Gastrocnemius medialis (tissue), 4 donors: ENCODE results near the gene SV2B. TPM values are rescaled to one million over a fixed set of nuclear protein-coding genes. Genes with fewer than 3 reads are reported as not detected.
"Not testable (repeated sequence)": the region's sequence is repeated elsewhere in the genome, so short reads cannot be mapped to it uniquely, and the experiment has no call there.

ENCODE experiments used
- ATAC-seq, 2 donors: fragments of 150-250 bp; one replicate each; pipeline ENCODE4 v1.9.1; 2016
- DNase-seq, 2 donors: peaks; one replicate each; pipeline ENCODE4 v3.0.0-alpha.2; 2019
- H3K27ac ChIP-seq, 4 donors: fragments of 200-600 bp; sonication (generic); 1 replicate in 1 of 4; 2 replicates in 3 of 4; pipeline ENCODE4 v1.5.1; 2016 to 2018; ENCODE audit warnings: mild to moderate bottlenecking in 2 of 4, moderate library complexity in 1 of 4
- H3K27me3 ChIP-seq, 3 donors: fragments of 200-600 bp; sonication (generic) in 2 of 3; 1 replicate in 1 of 3; 2 replicates in 2 of 3; pipeline versions ENCODE4 v1.5.1 to v1.6.0; 2016 to 2019; ENCODE audit warnings: mild to moderate bottlenecking in 1 of 3, moderate library complexity in 1 of 3
- H3K36me3 ChIP-seq, 2 donors: fragments of 200-600 bp; sonication (generic) in 1 of 2; one replicate each; pipeline ENCODE4 v1.5.1; 2017 to 2018
- H3K4me1 ChIP-seq, 2 donors: fragments of 200-600 bp; sonication (generic) in 1 of 2; one replicate each; pipeline ENCODE4 v1.5.1; 2016 to 2017; ENCODE audit warnings: mild to moderate bottlenecking in 2 of 2
- H3K4me3 ChIP-seq, 4 donors: fragments of 200-600 bp; sonication (generic) in 3 of 4; 1 replicate in 1 of 4; 2 replicates in 3 of 4; pipeline ENCODE4 v1.5.1; 2016 to 2019; ENCODE audit warnings: mild to moderate bottlenecking in 2 of 4
- H3K9me3 ChIP-seq, 3 donors: fragments of 200-600 bp; sonication (generic) in 2 of 3; 1 replicate in 1 of 3; 2 replicates in 2 of 3; pipeline ENCODE4 v1.5.1; 2016 to 2019
- POLR2A ChIP-seq, 2 donors: fragments of 450-650 bp; IDR thresholded peaks; one replicate each; pipeline ENCODE4 v1.6.1; 2017; ENCODE audit warnings: antibody characterized with exemption in 2 of 2, mild to moderate bottlenecking in 2 of 2, moderate library complexity in 2 of 2
- in situ Hi-C, 4 donors: fragments of 200-750 bp; cut with MboI; loops; one replicate each; pipeline versions ENCODE4 v1.15.0 to v1.8.0; 2017; ENCODE audit warnings: low sequenced_read_pairs in 4 of 4
- intact Hi-C: fragments of 100-400 bp; cut with DNase I; formaldehyde crosslinking; loops from one replicate; pipeline ENCODE4 v1.15.1; 2023; ENCODE audit warnings: low total_unique reads
- total RNA-seq, 4 donors: library from RNA; depleted of rRNA; stranded (reverse); fragments of >200 nt; gene quantifications; one replicate each; pipeline versions ENCODE4 v1.1.0 to v1.2.3, GENCODE V29; 2016
- TF ChIP-seq, protein P1 (sequence below), 5 experiments: fragments of 450-650 bp in 3 of 5; fragments of 200-600 bp in 2 of 5; sonication (generic) in 2 of 5; IDR thresholded peaks in 4 of 5; conservative IDR thresholded peaks in 1 of 5; 1 replicate in 4 of 5; 2 replicates in 1 of 5; pipeline ENCODE4 v1.5.1; 2016 to 2019; ENCODE audit warnings: antibody characterized with exemption in 5 of 5, mild to moderate bottlenecking in 3 of 5, moderate library complexity in 3 of 5

Gene SV2B
- total RNA-seq, 4 donors from 2014 or later: 0.36 to 0.89 (median 0.67) TPM

DNA sequence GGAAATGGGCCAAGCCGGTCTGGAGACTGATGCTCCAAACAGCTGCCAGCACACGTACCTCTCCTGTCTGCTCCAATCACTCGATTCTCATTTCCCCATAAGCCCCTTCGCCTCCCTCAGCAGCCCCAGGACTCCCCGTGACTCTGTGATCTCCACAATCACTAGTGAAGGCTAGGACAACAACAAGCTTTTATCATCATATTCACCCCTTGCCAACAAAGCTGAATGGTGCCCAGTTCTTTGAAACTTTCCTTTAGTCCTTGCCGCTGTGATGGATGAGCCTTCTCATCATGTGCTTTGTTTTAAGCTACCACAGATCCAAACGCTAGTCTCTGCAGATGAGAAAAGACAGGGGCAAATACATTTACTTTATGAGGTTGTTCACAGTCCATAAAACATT, 242.0 kb downstream of the SV2B start:
- Histone ChIP-seq H3K4me3 (no peak overlapping the region), H3K27me3 (no peaks in the 10 kb centered on the region), H3K36me3 (no peaks in the 10 kb centered on the region), H3K27ac (no peak overlapping the region), H3K9me3 (no peaks in the 10 kb centered on the region), H3K4me1 (no peaks in the 10 kb centered on the region)
- TF ChIP-seq, protein P1, sequence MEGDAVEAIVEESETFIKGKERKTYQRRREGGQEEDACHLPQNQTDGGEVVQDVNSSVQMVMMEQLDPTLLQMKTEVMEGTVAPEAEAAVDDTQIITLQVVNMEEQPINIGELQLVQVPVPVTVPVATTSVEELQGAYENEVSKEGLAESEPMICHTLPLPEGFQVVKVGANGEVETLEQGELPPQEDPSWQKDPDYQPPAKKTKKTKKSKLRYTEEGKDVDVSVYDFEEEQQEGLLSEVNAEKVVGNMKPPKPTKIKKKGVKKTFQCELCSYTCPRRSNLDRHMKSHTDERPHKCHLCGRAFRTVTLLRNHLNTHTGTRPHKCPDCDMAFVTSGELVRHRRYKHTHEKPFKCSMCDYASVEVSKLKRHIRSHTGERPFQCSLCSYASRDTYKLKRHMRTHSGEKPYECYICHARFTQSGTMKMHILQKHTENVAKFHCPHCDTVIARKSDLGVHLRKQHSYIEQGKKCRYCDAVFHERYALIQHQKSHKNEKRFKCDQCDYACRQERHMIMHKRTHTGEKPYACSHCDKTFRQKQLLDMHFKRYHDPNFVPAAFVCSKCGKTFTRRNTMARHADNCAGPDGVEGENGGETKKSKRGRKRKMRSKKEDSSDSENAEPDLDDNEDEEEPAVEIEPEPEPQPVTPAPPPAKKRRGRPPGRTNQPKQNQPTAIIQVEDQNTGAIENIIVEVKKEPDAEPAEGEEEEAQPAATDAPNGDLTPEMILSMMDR (IDR thresholded peaks at IDR 0.05 in 4 of 5, conservative IDR thresholded peaks at IDR 0.05 in 1 of 5): no peak
- TF ChIP-seq POLR2A (IDR thresholded peaks at IDR 0.05): no peak
- intact Hi-C loops (no loop called here), in situ Hi-C loops (no loop called here)
- DNase-seq: no peak
- ATAC-seq: no peak

- H3K9me3 ChIP-seq, H3K4me3 ChIP-seq, ATAC-seq, in situ Hi-C loops, DNase-seq, H3K27me3 ChIP-seq, H3K36me3 ChIP-seq, H3K27ac ChIP-seq, H3K4me1 ChIP-seq, intact Hi-C loops: not testable (repeated sequence)
Measured at GRCh38 chr15:91344912-91345311, 244.9 kb downstream of the SV2B start.

DNA sequence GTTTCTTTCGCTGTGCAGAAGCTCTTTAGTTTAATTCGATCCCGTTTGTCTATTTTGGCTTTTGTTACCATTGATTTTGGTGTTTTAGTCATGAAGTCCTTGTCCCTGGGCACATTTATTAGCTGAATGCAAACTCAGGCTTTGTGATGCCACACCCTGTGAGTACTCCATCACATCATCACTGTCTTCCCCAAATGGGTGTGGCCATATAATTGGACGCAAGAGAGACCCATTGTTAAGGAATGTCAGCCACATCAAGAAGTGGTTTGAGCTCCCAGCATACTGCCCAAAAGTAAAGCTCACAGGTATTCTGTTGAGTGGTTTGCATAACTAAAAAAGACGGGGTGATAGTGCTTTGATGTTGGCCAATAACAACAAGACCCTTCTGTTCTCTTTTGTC, 245.7 kb downstream of the SV2B start:
- intact Hi-C loops: no loop called here
- Histone ChIP-seq H3K27ac (no peak overlapping the region), H3K4me1 (no peaks in the 10 kb centered on the region), H3K9me3 (no peaks in the 10 kb centered on the region), H3K36me3 (no peaks in the 10 kb centered on the region), H3K4me3 (no peak overlapping the region), H3K27me3 (no peaks in the 10 kb centered on the region)
- ATAC-seq (no peak), DNase-seq (no peak)
- TF ChIP-seq POLR2A (IDR thresholded peaks at IDR 0.05): no peak
- TF ChIP-seq, protein P1 (IDR thresholded peaks at IDR 0.05 in 4 of 5, conservative IDR thresholded peaks at IDR 0.05 in 1 of 5): no peak
- in situ Hi-C loops: no loop called here

GRCh38 chr15:91346259-91346658, 246.2 kb downstream of the SV2B start:
- H3K4me3 ChIP-seq: no peak overlapping the region
- DNase-seq (no peak), ATAC-seq (peak; percentile 56 to 64)
- in situ Hi-C loops: no loop called here
- intact Hi-C loops: no loop called here
- no peaks in the 10 kb centered on the region for H3K9me3 ChIP-seq
- no peak overlapping the region for H3K27ac ChIP-seq
- H3K36me3 ChIP-seq: no peaks in the 10 kb centered on the region
- TF ChIP-seq, protein P1 (IDR thresholded peaks at IDR 0.05 in 4 of 5, conservative IDR thresholded peaks at IDR 0.05 in 1 of 5): no peak
- TF ChIP-seq POLR2A (IDR thresholded peaks at IDR 0.05): no peak
- H3K4me1 ChIP-seq: no peaks in the 10 kb centered on the region
- H3K27me3 ChIP-seq: no peaks in the 10 kb centered on the region

DNA sequence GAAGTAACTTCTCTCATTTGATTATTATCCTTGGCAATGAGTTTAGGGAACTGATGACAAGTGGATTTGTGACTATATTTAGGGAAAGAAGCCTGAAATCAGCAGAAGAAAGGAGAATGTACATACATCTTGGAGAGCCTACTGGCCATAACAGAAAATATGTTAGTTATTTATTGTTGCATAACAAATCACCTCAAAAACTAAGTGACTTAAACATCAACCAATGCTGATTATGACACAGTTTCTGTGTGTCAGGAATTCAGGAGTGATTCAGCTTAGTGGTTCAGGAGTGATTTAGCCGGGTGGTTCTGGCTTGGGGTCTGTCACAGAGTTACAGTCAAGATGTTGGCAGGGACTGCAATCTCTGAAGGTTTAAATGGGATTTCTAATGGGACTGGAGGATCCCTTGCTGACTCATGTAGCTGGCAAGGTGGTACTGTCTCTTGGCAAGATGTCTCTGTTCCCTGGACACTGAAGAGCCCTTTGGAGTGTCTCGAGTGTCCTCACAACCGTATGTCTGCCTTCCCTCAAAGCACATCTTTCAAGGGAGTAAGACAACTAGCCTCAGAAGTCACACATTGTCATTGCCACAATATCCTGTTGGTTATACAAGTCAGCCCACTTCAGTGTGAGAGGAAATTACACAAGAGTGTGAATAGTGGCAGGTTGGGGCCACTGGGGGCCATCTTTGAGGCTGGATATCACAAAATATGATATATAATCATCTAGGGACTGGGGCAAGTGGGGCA, 248.9 kb downstream of the SV2B start:
- Histone ChIP-seq H3K4me3 (no peak overlapping the region), H3K36me3 (no peaks in the 10 kb centered on the region), H3K9me3 (no peaks in the 10 kb centered on the region), H3K27ac (no peak overlapping the region), H3K4me1 (no peaks in the 10 kb centered on the region), H3K27me3 (no peaks in the 10 kb centered on the region)
- DNase-seq (peak in 1 of 2 donors; percentile 23), ATAC-seq (peak; percentile 62 to 64)
- intact Hi-C loops (no loop called here), in situ Hi-C loops (no loop called here)
- TF ChIP-seq POLR2A (IDR thresholded peaks at IDR 0.05): no peak
- TF ChIP-seq, protein P1 (IDR thresholded peaks at IDR 0.05 in 4 of 5, conservative IDR thresholded peaks at IDR 0.05 in 1 of 5): no peak

Other genes starting within 250 kb of the SV2B start
- gene FURIN, start 231.7 kb upstream of the SV2B start, total RNA-seq: 100 to 1,000 TPM in 3 of 4 donors, 10 to 100 TPM in 1; 76.7 to 159 (median 118) TPM
- 10 to 100 TPM in 2 of 4 donors, 1 to 10 TPM in 2; 5.3 to 13.5 (median 10.1) TPM for gene FES, start 215.8 kb upstream of the SV2B start, total RNA-seq
- 100 to 1,000 TPM in 2 of 4 donors, 10 to 100 TPM in 2; 56.8 to 124 (median 92.4) TPM for gene MAN2A2, start 197.0 kb upstream of the SV2B start, total RNA-seq
- 10 to 100 TPM; 13.4 to 22.2 (median 17.2) TPM for gene HDDC3, start 167.7 kb upstream of the SV2B start, total RNA-seq
- 1 to 10 TPM; 6.8 to 9.6 (median 7.6) TPM for gene UNC45A, start 165.0 kb upstream of the SV2B start, total RNA-seq
- gene RCCD1, start 145.4 kb upstream of the SV2B start, total RNA-seq: 1 to 10 TPM; 1.4 to 4.8 (median 4.4) TPM
- 1 to 10 TPM; 1.4 to 9.9 (median 4.9) TPM for gene PRC1, start 105.7 kb upstream of the SV2B start, total RNA-seq
- gene VPS33B, start 77.7 kb upstream of the SV2B start, total RNA-seq: 1 to 10 TPM; 3.3 to 7.7 (median 4.3) TPM